T-helper 17 cell (primary cell): ENCODE data around the gene ATF6. TPM values are rescaled to one million over a fixed set of nuclear protein-coding genes. Genes with fewer than 3 reads are reported as not detected.

Source experiments
- ATAC-seq: fragments of 150-1000 bp; cut with Tn5 transposase; 2 replicates; pipeline ENCODE4 v1.10.0; 2021; ENCODE audit warnings: mild to moderate bottlenecking, moderate library complexity
- DNase-seq, 3 donors: peaks; one replicate each; pipeline versions ENCODE4 v3.0.0 to v3.0.0-alpha.2; 2020 to 2021
- H3K9me3 ChIP-seq: one replicate; pipeline ENCODE4 v1.7.0; 2013; ENCODE audit warnings: low read length, mild to moderate bottlenecking; ENCODE audit not compliant: control insufficient read depth, poor library complexity, severe bottlenecking
- H3K27ac Mint-ChIP-seq: one replicate; pipeline ENCODE4 v1.8.0; 2022; ENCODE audit warnings: mild to moderate bottlenecking, moderate library complexity, mixed read lengths
- H3K27me3 Mint-ChIP-seq: one replicate; pipeline ENCODE4 v1.8.0; 2022; ENCODE audit warnings: mixed read lengths
- H3K36me3 Mint-ChIP-seq: one replicate; pipeline ENCODE4 v1.8.0; 2022; ENCODE audit warnings: low read depth, mixed read lengths
- H3K4me1 Mint-ChIP-seq: one replicate; pipeline ENCODE4 v1.8.0; 2022; ENCODE audit warnings: mild to moderate bottlenecking, mixed read lengths
- H3K4me3 Mint-ChIP-seq: one replicate; pipeline ENCODE4 v1.8.0; 2022; ENCODE audit warnings: mild to moderate bottlenecking, moderate library complexity, mixed read lengths
- total RNA-seq, 4 donors: library from RNA in 2 of 4; stranded (reverse) in 2 of 4; gene quantifications; one replicate each; pipeline ENCODE4 v1.2.3 and lab custom pipeline; 2022 to 2026

ATF6 gene
- total RNA-seq, 2 donors from 2014 or later, result 17.0 to 18.6 TPM

DNA sequence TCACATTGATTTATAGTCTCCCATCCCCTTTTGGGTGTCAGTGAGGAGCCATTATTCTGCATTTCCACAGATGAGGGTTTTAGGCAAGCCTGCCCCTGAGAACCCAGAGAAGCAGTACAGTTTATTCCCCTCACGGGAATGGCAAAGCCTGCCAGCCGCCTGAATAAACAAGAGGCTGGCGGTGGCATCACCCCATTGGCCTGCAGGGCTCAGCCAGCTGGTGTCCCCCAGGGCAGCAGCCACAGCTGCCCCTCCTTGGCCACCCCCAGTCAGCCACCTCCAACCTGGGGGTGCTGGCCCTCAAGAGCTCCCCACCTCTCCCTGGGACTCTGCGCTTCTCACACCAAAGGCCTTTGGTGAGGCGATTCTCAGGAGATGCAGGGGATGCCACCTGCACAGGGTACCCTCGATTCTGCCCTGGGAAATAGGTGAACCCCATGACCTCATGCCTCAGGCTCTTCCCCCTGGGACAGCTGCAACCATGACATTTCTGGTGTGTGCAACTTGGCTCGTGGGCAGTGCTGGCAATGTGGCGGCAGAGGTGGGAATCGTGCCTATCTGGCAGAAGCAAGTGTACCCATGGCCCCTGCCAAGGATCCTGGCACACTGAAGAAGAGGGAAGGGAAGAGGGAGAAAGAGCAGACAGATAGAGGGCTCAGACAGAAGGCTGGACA, 243.5 kb downstream of the ATF6 start:
- ATAC-seq (no peak), DNase-seq (no peak)
- H3K36me3 Mint-ChIP-seq, result no peaks in the 10 kb centered on the region
- peaks cover 44% of the 10 kb centered on the region for H3K27me3 Mint-ChIP-seq
- H3K4me3 Mint-ChIP-seq, result no peak overlapping the region
- H3K9me3 ChIP-seq, result no peaks in the 10 kb centered on the region
- H3K4me1 Mint-ChIP-seq, result peaks cover 4% of the 10 kb centered on the region
- no peak overlapping the region for H3K27ac Mint-ChIP-seq

DNA sequence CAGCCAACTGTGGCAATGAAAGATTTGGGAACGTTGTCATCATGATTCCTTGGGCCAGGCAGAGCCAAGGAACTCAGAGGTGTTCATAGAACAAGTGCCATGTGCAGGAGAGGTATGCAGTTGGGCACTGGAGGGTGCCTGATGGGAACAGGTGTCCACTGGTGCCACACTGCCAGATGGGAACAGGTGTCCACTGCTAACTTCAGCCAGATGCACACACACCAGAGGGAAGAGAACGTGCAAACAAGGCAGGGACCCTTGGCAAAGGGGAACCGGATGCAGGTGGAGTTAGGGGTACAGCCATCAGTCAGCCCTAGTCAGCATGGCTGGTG, 244.0 kb downstream of the ATF6 start:
- no peak for DNase-seq
- H3K27me3 Mint-ChIP-seq, result peaks cover 39% of the 10 kb centered on the region
- no peak for ATAC-seq
- no peak overlapping the region for H3K4me3 Mint-ChIP-seq
- H3K9me3 ChIP-seq, result no peaks in the 10 kb centered on the region
- peaks cover 4% of the 10 kb centered on the region for H3K4me1 Mint-ChIP-seq
- H3K27ac Mint-ChIP-seq, result no peak overlapping the region
- H3K36me3 Mint-ChIP-seq, result no peaks in the 10 kb centered on the region

GRCh38 chr1:162011337-162012012, 245.4 kb downstream of the ATF6 start:
- H3K27ac Mint-ChIP-seq, result no peak overlapping the region
- H3K36me3 Mint-ChIP-seq, result no peaks in the 10 kb centered on the region
- no peaks in the 10 kb centered on the region for H3K9me3 ChIP-seq
- no peak overlapping the region for H3K4me3 Mint-ChIP-seq
- peaks cover 4% of the 10 kb centered on the region for H3K4me1 Mint-ChIP-seq
- DNase-seq, result no peak
- H3K27me3 Mint-ChIP-seq, result peaks cover 48% of the 10 kb centered on the region
- ATAC-seq, result no peak

GRCh38 chr1:162013289-162013688, 247.2 kb downstream of the ATF6 start:
- no peak for ATAC-seq
- DNase-seq, result no peak
- H3K4me1 Mint-ChIP-seq, result peaks cover 4% of the 10 kb centered on the region
- no peak overlapping the region for H3K27ac Mint-ChIP-seq
- no peaks in the 10 kb centered on the region for H3K36me3 Mint-ChIP-seq
- peaks cover 33% of the 10 kb centered on the region for H3K27me3 Mint-ChIP-seq
- H3K9me3 ChIP-seq, result no peaks in the 10 kb centered on the region
- no peak overlapping the region for H3K4me3 Mint-ChIP-seq

Other genes starting within 250 kb of the ATF6 start
- under 1 TPM; 0.27 to 0.50 TPM for gene HSPA6, start 241.8 kb upstream of the ATF6 start, total RNA-seq
- gene FCGR3A, start 216.5 kb upstream of the ATF6 start, total RNA-seq, result 1 to 10 TPM in 1 of 2 donors, under 1 TPM in 1; 0.31 to 4.3 TPM
- gene FCGR3B, start 135.1 kb upstream of the ATF6 start, total RNA-seq, result under 1 TPM in 1 of 2 donors, not detected in 1; 0.37 TPM
- gene FCGR2B, start 103.2 kb upstream of the ATF6 start, total RNA-seq, result 1 to 10 TPM; 2.6 to 2.9 TPM
- 1 to 10 TPM in 1 of 2 donors, not detected in 1; 3.5 TPM for gene FCRLA, start 59.1 kb upstream of the ATF6 start, total RNA-seq
- under 1 TPM; 0.16 to 0.60 TPM for gene FCRLB, start 44.8 kb upstream of the ATF6 start, total RNA-seq
- 10 to 100 TPM; 17.2 to 24.8 TPM for gene DUSP12, start 16.5 kb upstream of the ATF6 start, total RNA-seq